ENCODE measurements around the gene CHCT1. TPM values are rescaled to one million over a fixed set of nuclear protein-coding genes. Genes with fewer than 3 reads are reported as not detected.

The CHCT1 gene
- total and polyA plus RNA-seq, 2 donors (not counting 1 experiment from before 2014, with no cell fraction given) = not detected

DNA sequence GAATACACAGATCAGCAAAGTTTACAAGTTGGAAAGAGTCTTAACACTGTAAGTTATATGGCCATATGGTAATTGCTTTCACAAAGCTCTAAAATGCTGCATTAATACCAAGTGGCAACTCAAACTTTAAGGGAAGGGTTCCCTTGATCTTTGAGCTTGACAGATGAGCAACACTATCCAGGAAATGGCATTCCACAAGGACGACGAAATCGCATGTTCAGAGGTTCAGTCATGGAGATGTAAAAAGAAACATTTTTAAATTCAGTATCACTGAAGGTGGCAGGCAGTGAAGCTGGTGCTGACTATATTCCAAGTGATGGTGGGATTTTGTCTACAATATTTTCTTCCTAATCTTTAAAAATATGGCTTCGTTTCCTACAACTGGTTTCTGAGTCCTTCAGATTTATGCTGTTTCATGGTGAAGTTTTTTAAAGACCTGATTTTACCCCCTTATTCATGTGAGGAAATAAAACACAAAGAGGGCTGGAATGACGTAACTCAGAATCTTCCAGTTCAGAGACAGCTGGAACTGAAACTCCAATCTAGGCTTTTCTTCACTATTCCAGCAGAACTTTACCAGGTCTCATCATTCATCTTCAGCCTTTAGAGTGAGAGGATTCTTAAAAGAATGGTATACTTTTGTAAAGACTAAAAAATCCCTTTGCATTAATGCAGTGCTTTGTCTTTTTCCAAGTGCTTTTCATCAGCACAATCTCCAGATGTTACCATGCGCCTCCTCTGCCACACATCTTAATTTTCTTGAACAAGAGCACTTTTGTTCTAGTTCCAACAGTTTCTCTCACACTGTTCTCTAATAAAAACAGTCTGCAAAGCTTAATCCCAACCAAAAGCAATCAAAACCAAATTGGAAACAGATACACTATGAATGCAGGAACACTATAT is 20.2 kb downstream of the CHCT1 start:
- Histone ChIP-seq H3K27ac (ENCODE audit: insufficient read depth, low read length) (no peak overlapping the region), H3K79me2 (ENCODE audit: control insufficient read depth, insufficient read depth, low read length) (no peaks in the 10 kb centered on the region), H4K20me1 (ENCODE audit: control insufficient read depth, extremely low read depth, insufficient read depth, low read length) (no peaks in the 10 kb centered on the region), H2AFZ (ENCODE audit: low read length) (no peak overlapping the region), H3K9me3 (ENCODE audit: control insufficient read depth, insufficient read depth, low read depth, low read length) (no peaks in the 10 kb centered on the region), H3K4me1 (ENCODE audit: control insufficient read depth, extremely low read depth, insufficient read depth, low read length) (peaks cover 7% of the 10 kb centered on the region), H3K4me2 (ENCODE audit: extremely low read depth, insufficient read depth, low read length) (no peak overlapping the region), H3K9ac (ENCODE audit: insufficient read depth, low read length) (no peak overlapping the region), H3K4me3 (replicated peaks in 1 of 4; ENCODE audit: control extremely low read depth in 1 of 4, insufficient read depth in 1 of 4, low read depth in 3 of 4, low read length in 4 of 4) (no peak overlapping the region), H3K27me3 (ENCODE audit: control insufficient read depth, insufficient read depth, low read length) (no peaks in the 10 kb centered on the region), H3K36me3 (ENCODE audit: control insufficient read depth, insufficient read depth, low read length) (peaks cover 4% of the 10 kb centered on the region)
- peak; percentile 27 to 68 for DNase-seq (ENCODE audit: low read depth in 2 of 2)
- TF ChIP-seq EZH2 (IDR thresholded peaks at IDR 0.05; ENCODE audit: low read length, missing control alignments) = no peak
- TF ChIP-seq, protein P1, sequence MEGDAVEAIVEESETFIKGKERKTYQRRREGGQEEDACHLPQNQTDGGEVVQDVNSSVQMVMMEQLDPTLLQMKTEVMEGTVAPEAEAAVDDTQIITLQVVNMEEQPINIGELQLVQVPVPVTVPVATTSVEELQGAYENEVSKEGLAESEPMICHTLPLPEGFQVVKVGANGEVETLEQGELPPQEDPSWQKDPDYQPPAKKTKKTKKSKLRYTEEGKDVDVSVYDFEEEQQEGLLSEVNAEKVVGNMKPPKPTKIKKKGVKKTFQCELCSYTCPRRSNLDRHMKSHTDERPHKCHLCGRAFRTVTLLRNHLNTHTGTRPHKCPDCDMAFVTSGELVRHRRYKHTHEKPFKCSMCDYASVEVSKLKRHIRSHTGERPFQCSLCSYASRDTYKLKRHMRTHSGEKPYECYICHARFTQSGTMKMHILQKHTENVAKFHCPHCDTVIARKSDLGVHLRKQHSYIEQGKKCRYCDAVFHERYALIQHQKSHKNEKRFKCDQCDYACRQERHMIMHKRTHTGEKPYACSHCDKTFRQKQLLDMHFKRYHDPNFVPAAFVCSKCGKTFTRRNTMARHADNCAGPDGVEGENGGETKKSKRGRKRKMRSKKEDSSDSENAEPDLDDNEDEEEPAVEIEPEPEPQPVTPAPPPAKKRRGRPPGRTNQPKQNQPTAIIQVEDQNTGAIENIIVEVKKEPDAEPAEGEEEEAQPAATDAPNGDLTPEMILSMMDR (conservative IDR thresholded peaks at IDR 0.05 in 1 of 2, IDR thresholded peaks at IDR 0.05 in 1 of 2; ENCODE audit: low read depth in 1 of 2, low read length in 2 of 2) = no peak

DNA sequence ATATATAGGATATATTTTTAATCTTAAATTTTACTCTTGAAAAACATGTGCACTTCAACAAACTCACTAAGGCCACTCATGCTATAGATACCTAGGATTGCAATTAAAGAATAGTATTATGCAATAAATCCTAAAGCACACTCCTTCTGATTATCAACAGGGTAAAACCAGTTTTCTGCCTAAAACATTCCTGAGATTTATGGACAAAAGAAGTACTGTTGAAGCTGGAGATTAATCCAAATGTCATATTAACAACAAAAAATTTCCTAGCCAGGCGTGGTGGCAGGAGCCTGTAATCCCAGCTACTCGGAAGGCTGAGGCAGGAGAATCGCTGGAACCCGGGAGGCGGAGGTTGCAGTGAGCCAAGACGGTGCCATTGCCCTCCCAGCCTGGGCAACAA is 21.4 kb downstream of the CHCT1 start:
- H3K27ac ChIP-seq (ENCODE audit: insufficient read depth, low read length) = no peak overlapping the region
- no peak overlapping the region for H3K9ac ChIP-seq (ENCODE audit: insufficient read depth, low read length)
- H3K27me3 ChIP-seq (ENCODE audit: control insufficient read depth, insufficient read depth, low read length) = no peaks in the 10 kb centered on the region
- no peak for TF ChIP-seq EZH2 (IDR thresholded peaks at IDR 0.05; ENCODE audit: low read length, missing control alignments)
- TF ChIP-seq, protein P1 (conservative IDR thresholded peaks at IDR 0.05 in 1 of 2, IDR thresholded peaks at IDR 0.05 in 1 of 2; ENCODE audit: low read depth in 1 of 2, low read length in 2 of 2) = no peak
- H3K4me1 ChIP-seq (ENCODE audit: control insufficient read depth, extremely low read depth, insufficient read depth, low read length) = peaks cover 7% of the 10 kb centered on the region
- DNase-seq (ENCODE audit: low read depth in 2 of 2) = no peak
- no peaks in the 10 kb centered on the region for H3K79me2 ChIP-seq (ENCODE audit: control insufficient read depth, insufficient read depth, low read length)
- H3K4me2 ChIP-seq (ENCODE audit: extremely low read depth, insufficient read depth, low read length) = no peak overlapping the region
- H3K36me3 ChIP-seq (ENCODE audit: control insufficient read depth, insufficient read depth, low read length) = peaks cover 4% of the 10 kb centered on the region
- no peak overlapping the region for H2AFZ ChIP-seq (ENCODE audit: low read length)
- no peak overlapping the region for H3K4me3 ChIP-seq (replicated peaks in 1 of 4; ENCODE audit: control extremely low read depth in 1 of 4, insufficient read depth in 1 of 4, low read depth in 3 of 4, low read length in 4 of 4)
- H3K9me3 ChIP-seq (ENCODE audit: control insufficient read depth, insufficient read depth, low read depth, low read length) = no peaks in the 10 kb centered on the region
- no peaks in the 10 kb centered on the region for H4K20me1 ChIP-seq (ENCODE audit: control insufficient read depth, extremely low read depth, insufficient read depth, low read length)

DNA sequence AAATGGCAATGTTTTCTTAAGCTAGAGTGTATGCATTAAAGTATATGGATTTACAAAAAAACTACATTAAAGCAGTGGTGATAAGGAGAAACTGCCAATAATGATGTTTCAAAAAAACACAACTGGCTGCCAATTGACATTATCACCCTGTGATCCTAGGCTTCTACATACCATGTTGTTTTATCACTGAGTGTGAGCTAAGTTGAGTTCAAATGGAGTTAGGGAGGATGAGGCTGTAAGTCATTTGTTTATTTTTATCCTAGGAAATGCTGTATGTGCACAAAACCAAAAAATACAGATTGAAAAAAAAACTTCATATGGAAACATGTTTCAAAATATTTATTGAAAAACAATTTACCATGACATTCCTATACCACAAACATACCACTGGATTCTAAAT is 22.9 kb downstream of the CHCT1 start:
- Histone ChIP-seq H3K4me1 (ENCODE audit: control insufficient read depth, extremely low read depth, insufficient read depth, low read length) (peaks cover 7% of the 10 kb centered on the region), H3K9me3 (ENCODE audit: control insufficient read depth, insufficient read depth, low read depth, low read length) (no peaks in the 10 kb centered on the region), H3K4me3 (replicated peaks in 1 of 4; ENCODE audit: control extremely low read depth in 1 of 4, insufficient read depth in 1 of 4, low read depth in 3 of 4, low read length in 4 of 4) (no peak overlapping the region), H3K79me2 (ENCODE audit: control insufficient read depth, insufficient read depth, low read length) (no peaks in the 10 kb centered on the region), H2AFZ (ENCODE audit: low read length) (no peak overlapping the region), H3K27me3 (ENCODE audit: control insufficient read depth, insufficient read depth, low read length) (no peaks in the 10 kb centered on the region), H3K36me3 (ENCODE audit: control insufficient read depth, insufficient read depth, low read length) (peaks cover 4% of the 10 kb centered on the region), H3K4me2 (ENCODE audit: extremely low read depth, insufficient read depth, low read length) (no peak overlapping the region), H3K9ac (ENCODE audit: insufficient read depth, low read length) (no peak overlapping the region), H3K27ac (ENCODE audit: insufficient read depth, low read length) (no peak overlapping the region), H4K20me1 (ENCODE audit: control insufficient read depth, extremely low read depth, insufficient read depth, low read length) (no peaks in the 10 kb centered on the region)
- DNase-seq (ENCODE audit: low read depth in 2 of 2) = no peak
- TF ChIP-seq, protein P1 (conservative IDR thresholded peaks at IDR 0.05 in 1 of 2, IDR thresholded peaks at IDR 0.05 in 1 of 2; ENCODE audit: low read depth in 1 of 2, low read length in 2 of 2) = no peak
- TF ChIP-seq EZH2 (IDR thresholded peaks at IDR 0.05; ENCODE audit: low read length, missing control alignments) = no peak

Data from fibroblast of lung (primary cell).